Stimulated activated memory B cell treated with anti-CD40 and anti-IgM and Interleukin-4, amounts not matched to agents 10 μg/mL and 1 μg/mL and 100 μg/mL, for 72 hours (primary cell): ENCODE measurements around the gene LRRC8D.
A peak's percentile ranks its signal among the peaks of the same experiment; 100 is the strongest.
"Not testable (repeated sequence)": the region's sequence is repeated elsewhere in the genome, so short reads cannot be mapped to it uniquely, and the experiment has no call there.

Experiments used
- ATAC-seq: fragments of 150-1000 bp; cut with Tn5 transposase; 2 replicates; pipeline ENCODE4 v1.10.0; 2021
- H3K27ac Mint-ChIP-seq: one replicate; pipeline ENCODE4 v1.8.0; 2022; ENCODE audit warnings: mild to moderate bottlenecking, mixed read lengths
- H3K27me3 Mint-ChIP-seq: one replicate; pipeline ENCODE4 v1.8.0; 2022; ENCODE audit warnings: mixed read lengths
- H3K36me3 Mint-ChIP-seq: one replicate; pipeline ENCODE4 v1.8.0; 2022; ENCODE audit warnings: mixed read lengths
- H3K4me1 Mint-ChIP-seq: one replicate; pipeline ENCODE4 v1.8.0; 2022; ENCODE audit warnings: mixed read lengths
- H3K4me3 Mint-ChIP-seq: one replicate; pipeline ENCODE4 v1.8.0; 2022; ENCODE audit warnings: mild to moderate bottlenecking, moderate library complexity, mixed read lengths
- H3K9me3 Mint-ChIP-seq: one replicate; pipeline ENCODE4 v1.8.0; 2022; ENCODE audit warnings: mixed read lengths

The LRRC8D gene

DNA sequence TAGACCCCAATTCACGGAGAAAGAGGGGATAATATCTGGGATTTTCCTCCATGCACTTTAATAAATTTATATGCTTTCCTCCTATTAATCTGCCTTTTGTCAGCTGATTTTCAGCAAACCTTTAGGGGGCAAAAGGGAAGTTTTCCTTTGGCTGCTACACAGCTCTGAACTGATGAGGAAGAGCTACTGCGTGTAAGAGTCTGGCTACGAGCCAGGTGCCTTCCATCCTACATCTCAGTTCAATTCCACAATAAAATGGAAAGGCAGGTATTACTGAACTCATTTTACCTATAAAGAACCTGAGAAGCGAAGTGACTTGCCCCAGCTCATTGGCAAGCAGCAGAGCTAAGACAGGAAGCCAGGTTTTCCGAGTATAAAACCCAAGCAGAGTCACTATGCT, 145.8 kb downstream of the LRRC8D start:
- Mint-ChIP-seq H3K4me1 (peaks cover 11% of the 10 kb centered on the region), H3K9me3 (no peaks in the 10 kb centered on the region), H3K27me3 (peaks cover 21% of the 10 kb centered on the region), H3K4me3 (no peak overlapping the region), H3K27ac (no peak overlapping the region), H3K36me3 (no peaks in the 10 kb centered on the region)
- no peak for ATAC-seq

DNA sequence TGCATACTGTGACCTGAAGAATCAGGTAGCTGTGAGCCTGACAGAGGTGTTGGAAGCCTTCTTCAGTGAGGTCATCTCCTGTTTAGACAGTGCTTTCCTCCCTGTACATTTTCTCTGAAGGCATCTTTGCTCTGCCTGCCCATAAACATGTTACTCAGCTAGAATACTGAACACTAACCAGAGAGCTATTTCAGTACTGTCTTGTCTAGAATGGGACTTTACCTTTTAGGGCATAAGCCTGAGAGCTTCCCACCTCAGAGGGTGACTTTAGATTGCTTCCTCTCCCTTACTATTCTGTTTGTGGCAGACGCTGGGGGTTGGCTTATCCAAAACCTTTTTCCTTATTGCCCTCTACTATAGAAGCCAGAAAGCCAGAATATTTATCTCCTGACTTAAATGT, 150.8 kb downstream of the LRRC8D start:
- no peaks in the 10 kb centered on the region for H3K27me3 Mint-ChIP-seq
- H3K9me3 Mint-ChIP-seq: no peaks in the 10 kb centered on the region
- no peak overlapping the region for H3K27ac Mint-ChIP-seq
- peaks cover 12% of the 10 kb centered on the region for H3K4me1 Mint-ChIP-seq
- no peak overlapping the region for H3K4me3 Mint-ChIP-seq
- ATAC-seq: no peak
- no peaks in the 10 kb centered on the region for H3K36me3 Mint-ChIP-seq

DNA sequence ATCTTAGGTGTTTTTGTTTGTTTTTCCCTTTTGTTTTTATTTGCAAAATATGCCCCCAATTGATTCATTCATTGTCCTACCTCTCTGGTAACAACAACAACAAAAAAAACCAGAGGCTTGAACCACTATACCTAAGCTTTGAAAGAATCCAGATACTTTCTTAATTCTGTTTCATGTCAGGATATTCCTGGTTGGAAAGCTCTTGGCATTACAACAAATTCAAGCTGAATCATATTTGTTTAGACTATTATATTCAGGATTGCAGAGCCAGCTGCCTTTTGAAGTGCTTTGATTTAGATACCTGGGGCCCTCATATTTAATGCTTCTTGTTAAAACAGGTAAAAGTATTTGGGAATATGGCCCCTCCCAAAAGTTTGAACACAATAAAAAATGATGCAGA, 151.2 kb downstream of the LRRC8D start:
- H3K36me3 Mint-ChIP-seq: no peaks in the 10 kb centered on the region
- ATAC-seq: no peak
- no peaks in the 10 kb centered on the region for H3K9me3 Mint-ChIP-seq
- H3K27me3 Mint-ChIP-seq: no peaks in the 10 kb centered on the region
- H3K4me3 Mint-ChIP-seq: no peak overlapping the region
- no peak overlapping the region for H3K27ac Mint-ChIP-seq
- H3K4me1 Mint-ChIP-seq: peaks cover 12% of the 10 kb centered on the region

DNA sequence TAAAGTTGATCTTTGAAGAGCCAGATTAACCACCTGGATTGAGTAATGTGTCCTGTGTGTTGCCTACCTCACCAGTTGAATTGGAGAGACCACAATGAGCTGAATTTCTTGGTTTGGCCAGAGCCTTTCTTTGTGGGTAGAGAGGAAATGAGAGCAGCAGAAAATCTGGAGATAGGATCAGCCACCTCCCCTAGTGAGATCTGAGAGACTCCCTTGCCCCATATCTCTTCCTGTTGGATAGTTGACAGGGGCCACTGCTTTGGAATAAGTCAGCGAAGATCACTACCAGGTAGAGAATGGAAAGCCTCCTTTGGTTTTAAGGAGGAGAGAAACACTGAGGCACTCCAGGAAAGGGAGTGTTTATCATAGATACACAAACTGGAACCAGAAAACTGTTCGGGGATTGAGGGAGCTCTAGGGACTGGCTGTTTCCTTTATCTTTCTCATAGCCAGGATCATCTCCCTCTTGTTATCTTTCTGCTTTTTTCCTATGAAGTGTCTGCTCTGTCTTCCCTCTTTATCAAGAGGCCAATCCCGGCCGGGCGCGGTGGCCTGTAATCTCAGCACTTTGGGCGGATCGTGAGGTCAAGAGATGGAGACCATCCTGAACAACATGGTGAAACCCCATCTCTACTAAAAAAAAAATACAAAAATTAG, 152.8 kb downstream of the LRRC8D start:
- Mint-ChIP-seq H3K4me3 (no peak overlapping the region), H3K36me3 (no peaks in the 10 kb centered on the region), H3K27ac (no peak overlapping the region), H3K4me1 (peaks cover 12% of the 10 kb centered on the region), H3K27me3 (no peaks in the 10 kb centered on the region), H3K9me3 (no peaks in the 10 kb centered on the region)
- ATAC-seq: no peak

DNA sequence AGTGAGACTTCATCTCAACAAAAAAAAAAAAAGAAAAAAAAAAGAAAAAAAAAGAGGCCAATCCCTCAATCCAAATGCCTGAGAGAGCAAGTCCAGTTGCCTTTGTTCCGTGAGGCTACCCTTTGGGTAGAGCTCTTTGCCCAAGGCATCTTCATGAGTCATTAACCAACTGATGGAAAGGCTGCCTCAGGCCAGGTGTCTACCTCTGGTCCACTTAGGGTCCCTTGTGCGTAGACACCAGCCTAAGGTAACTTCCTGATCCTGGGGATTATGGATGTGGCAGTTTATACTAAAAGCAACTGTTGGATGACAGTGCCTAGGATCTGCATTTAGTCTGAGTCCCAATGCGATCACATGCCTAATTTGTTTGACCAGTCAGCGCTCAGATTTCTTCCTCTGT, 153.4 kb downstream of the LRRC8D start:
- H3K4me1 Mint-ChIP-seq: peaks cover 12% of the 10 kb centered on the region
- H3K27me3 Mint-ChIP-seq: no peaks in the 10 kb centered on the region
- no peak for ATAC-seq
- H3K9me3 Mint-ChIP-seq: no peaks in the 10 kb centered on the region
- H3K36me3 Mint-ChIP-seq: no peaks in the 10 kb centered on the region
- H3K27ac Mint-ChIP-seq: no peak overlapping the region
- H3K4me3 Mint-ChIP-seq: no peak overlapping the region

DNA sequence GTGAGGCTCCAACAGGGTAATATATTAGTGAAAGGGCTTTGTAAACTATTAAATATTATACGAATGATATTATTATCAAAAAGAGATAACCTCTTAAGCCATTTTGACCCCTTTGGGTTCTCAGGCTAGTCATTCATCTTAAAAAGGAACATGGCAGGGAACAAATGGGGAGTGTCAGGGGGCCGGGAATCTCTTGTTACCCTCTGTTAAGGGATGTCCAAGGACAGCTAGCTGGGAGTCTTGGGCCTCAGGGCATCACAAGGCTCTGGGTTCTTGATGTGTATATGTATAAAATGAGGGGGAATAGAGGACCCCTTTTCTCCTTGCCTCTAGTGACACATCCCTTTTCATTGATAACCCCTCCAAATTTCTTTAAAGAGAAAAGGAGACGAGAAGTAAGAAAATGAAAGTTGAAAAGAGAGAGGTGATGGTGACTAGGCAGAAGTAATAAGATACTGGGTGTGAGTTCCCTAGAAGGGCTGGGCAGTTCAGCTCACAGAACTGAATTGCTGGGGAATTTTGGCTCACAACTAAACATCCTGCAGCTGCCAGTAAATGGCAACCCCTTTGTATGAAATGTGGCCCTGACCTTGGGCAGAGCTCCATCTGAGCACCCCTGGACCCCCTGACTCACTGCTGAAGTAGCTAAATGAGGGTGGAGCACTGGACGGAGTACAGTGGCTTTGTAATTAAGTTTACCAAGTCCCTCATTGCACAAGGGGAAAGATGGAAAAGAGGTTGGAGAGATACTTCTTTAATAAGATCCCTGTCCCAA, 154.1 kb downstream of the LRRC8D start:
- H3K27ac Mint-ChIP-seq: peak overlapping the region; percentile 23
- peaks cover 12% of the 10 kb centered on the region for H3K4me1 Mint-ChIP-seq
- H3K4me3 Mint-ChIP-seq: no peak overlapping the region
- no peaks in the 10 kb centered on the region for H3K9me3 Mint-ChIP-seq
- ATAC-seq: peak; percentile 48
- no peaks in the 10 kb centered on the region for H3K27me3 Mint-ChIP-seq
- H3K36me3 Mint-ChIP-seq: no peaks in the 10 kb centered on the region

DNA sequence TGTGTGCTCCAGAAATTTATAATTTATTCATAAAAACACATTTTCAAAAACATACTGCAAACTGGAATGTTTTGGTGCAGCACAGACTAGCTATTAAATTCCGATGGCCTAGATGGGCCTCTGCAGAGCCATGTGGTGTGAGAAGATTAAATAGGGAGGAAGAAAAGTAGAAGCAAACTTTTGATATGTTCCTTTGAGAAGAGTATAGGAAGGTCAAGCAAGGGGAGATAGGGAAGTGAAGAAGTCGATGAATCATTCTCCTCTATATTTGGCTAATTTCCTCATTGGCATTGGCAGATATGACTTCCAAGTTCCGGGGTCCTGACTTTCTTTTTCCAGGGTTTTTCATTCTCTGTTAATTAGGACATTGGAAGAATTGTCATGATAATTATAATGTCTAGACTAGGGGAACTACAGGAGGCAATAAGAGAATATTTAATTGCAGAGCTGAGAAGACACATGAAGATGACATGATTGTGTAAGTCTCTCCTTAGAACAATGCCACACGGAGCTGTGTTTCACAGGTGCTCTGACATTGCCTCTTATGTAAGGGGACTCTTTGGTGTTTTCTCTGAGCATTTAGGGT, 154.8 kb downstream of the LRRC8D start:
- no peak overlapping the region for H3K4me3 Mint-ChIP-seq
- ATAC-seq: peak; percentile 61
- no peaks in the 10 kb centered on the region for H3K9me3 Mint-ChIP-seq

DNA sequence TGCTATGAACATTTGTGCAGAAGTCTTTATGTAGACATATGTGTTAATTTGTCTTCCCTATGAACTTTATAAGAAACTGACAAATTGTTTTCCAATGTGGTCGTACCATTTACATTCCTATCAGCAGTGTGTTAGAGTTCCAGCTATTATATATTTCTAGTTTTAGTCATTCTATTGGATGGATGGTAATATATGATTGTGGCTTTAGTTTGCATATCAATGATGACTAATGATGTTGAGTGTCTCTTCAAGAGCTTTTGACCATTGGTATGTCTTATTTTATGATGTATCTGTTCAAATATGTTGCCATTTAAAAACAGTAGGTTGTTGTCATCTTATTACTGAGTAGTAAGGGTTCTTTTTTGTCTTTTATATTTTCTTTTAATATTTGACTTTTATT, 157.9 kb downstream of the LRRC8D start:
- ATAC-seq: no peak
- no peaks in the 10 kb centered on the region for H3K9me3 Mint-ChIP-seq
- H3K4me3 Mint-ChIP-seq: no peak overlapping the region
- no peak overlapping the region for H3K27ac Mint-ChIP-seq
- peaks cover 12% of the 10 kb centered on the region for H3K4me1 Mint-ChIP-seq
- H3K27me3 Mint-ChIP-seq: no peaks in the 10 kb centered on the region
- no peaks in the 10 kb centered on the region for H3K36me3 Mint-ChIP-seq

More for the DNA sequence above, 154.8 kb downstream of the LRRC8D start:
- H3K4me1 Mint-ChIP-seq: peaks cover 12% of the 10 kb centered on the region
- no peaks in the 10 kb centered on the region for H3K36me3 Mint-ChIP-seq
- no peaks in the 10 kb centered on the region for H3K27me3 Mint-ChIP-seq
- H3K27ac Mint-ChIP-seq: peak overlapping the region; percentile 23

DNA sequence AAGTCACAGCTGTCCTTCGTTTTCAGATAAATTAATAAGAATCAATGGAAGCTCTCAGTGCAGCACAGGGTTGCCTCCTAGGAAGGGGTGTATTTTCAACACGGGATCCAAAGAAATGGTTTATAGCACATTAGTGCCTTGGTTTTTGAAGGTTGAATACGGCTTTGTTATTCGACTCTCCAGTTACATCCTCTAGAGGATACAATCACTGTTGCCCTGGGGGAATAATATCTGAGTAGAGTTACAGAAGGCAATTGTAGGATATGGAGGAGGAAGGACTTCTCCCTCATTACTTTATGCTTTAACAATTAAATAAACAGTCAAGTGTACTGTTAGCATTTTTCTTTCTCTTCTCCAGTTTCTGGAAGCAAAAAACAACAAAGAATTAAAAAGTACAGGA, 159.8 kb downstream of the LRRC8D start:
- H3K4me1 Mint-ChIP-seq: peaks cover 2% of the 10 kb centered on the region
- H3K9me3 Mint-ChIP-seq: no peaks in the 10 kb centered on the region
- no peaks in the 10 kb centered on the region for H3K36me3 Mint-ChIP-seq
- ATAC-seq: no peak
- H3K4me3 Mint-ChIP-seq: no peak overlapping the region
- H3K27me3 Mint-ChIP-seq: no peaks in the 10 kb centered on the region
- no peak overlapping the region for H3K27ac Mint-ChIP-seq

DNA sequence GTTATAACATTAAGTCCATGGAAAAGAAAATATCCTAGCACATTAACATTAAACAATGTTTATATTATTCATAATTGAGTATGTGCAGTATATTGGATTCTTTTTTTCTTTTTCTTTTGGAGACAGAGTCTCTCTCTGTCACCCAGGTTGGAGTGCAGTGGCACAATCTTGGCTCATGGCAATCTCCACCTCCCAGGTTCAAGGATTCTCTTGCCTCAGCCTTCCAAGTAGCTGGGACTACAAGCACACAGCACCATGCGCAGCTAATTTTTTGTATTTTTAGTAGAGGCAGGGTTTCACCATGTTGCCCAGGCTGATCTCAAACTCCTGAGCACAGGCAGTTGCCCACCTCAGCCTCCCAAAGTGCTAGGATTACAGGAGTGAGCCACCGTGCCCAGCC, 162.0 kb downstream of the LRRC8D start:
- not testable (repeated sequence) for H3K36me3 Mint-ChIP-seq, H3K9me3 Mint-ChIP-seq, H3K27ac Mint-ChIP-seq, H3K27me3 Mint-ChIP-seq, ATAC-seq, H3K4me1 Mint-ChIP-seq, H3K4me3 Mint-ChIP-seq

DNA sequence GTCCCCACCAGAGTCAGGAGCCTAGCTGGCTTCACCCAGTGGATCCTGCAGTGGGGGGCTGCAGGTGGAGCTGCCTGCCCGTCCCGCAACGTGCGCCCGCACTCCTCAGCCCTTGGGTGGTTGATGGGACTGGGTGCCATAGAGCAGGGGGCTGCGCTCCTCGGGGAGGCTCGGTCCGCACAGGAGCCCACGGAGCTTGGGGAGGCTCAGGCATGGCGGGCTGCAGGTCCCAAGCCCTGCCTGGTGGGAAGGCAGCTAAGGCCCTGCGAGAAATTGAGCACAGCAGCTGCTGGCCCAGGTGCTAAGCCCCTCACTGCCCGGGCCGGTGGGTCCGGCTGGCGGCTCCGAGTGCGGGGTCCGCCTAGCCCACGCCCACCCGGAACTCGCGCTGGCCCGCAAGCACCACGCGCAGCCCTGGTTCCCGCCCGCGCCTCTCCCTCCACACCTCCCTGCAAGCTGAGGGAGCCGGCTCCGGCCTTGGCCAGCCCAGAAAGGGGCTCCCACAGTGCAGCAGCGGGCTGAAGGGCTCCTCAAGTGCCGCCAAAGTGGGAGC, 163.8 kb downstream of the LRRC8D start:
- not testable (repeated sequence) for H3K4me1 Mint-ChIP-seq, ATAC-seq, H3K27ac Mint-ChIP-seq, H3K9me3 Mint-ChIP-seq, H3K36me3 Mint-ChIP-seq, H3K27me3 Mint-ChIP-seq, H3K4me3 Mint-ChIP-seq

DNA sequence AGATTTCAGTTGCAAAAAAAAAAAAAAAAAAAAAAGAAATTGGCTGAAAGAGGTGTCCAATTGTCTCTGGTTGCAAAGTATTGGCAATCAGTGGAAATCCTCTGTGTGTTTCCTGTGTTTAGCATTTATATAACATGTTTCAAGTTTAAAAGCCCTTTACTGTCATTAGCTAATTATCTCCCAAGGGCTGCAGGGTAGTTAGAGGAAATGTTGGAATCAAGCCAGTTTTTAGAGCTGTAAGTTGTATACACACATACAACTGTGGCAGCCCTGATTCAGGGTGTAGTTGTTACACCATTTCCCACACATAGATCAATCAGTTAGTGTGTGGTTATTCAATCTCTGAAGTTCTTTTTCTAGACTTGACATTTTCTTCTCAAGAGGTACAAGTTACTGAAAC, 165.2 kb downstream of the LRRC8D start:
- Mint-ChIP-seq H3K4me1 (no peaks in the 10 kb centered on the region), H3K4me3 (no peak overlapping the region), H3K9me3 (no peaks in the 10 kb centered on the region), H3K27ac (no peak overlapping the region), H3K36me3 (no peaks in the 10 kb centered on the region), H3K27me3 (no peaks in the 10 kb centered on the region)
- no peak for ATAC-seq
